Measurements from ENCODE around the gene NR2F1-AS1. TPM values are rescaled to one million over a fixed set of nuclear protein-coding genes. Genes with fewer than 3 reads are reported as not detected.
"Not testable (repeated sequence)": the region's sequence is repeated elsewhere in the genome, so short reads cannot be mapped to it uniquely, and the experiment has no call there.

The NR2F1-AS1 gene
- polyA plus RNA-seq, 1 donor from 2014 or later: not detected

DNA sequence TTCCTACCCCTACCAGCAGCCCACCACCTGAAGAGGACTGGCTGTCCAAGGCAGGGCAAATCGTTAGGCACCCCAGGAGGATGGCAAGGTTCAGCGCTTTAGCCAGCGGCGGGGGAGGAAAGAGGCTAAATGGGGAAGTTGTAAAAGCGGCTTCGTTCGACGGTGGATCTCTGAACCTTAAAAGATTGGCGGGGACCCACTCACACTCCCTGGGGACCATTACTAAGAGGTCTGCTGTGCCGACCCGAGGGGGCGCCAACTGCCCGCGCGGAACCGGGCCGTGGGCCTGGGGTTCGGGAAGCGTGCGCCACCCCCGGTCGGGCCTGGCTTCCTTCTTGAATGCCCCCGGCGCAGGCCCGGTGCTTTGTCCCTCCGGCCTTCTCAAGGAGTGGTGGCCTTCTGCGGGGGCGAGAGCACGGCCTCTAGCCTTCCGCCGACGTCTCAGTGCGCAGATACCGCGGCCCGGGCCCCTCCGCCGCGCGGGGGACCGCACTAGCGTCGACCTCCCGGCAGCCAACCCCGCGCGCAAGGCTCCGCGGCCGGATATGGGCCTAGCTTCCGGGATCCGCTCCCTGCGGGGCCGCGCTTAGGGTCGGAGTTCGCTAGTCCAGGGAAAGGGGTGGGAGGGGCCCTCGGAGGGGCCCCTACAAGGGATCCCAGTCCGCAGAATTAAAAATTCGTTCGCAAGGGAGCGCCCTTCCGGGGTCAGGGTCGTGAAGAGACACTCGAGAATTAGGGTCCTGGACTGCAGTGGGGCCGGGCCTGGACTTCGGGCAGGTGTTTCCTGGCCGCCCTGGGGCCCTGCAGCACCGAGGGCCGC, 10.5 kb downstream of the NR2F1-AS1 start:
- H3K4me3 Mint-ChIP-seq: peak overlapping the region; percentile 15 to 80 (median 59)
- H3K4me1 Mint-ChIP-seq: peaks cover 6 to 9% (median 8%) of the 10 kb centered on the region in 3 donors
- peak overlapping the region in 2 of 3 donors; percentile 5 to 96 for H3K27ac Mint-ChIP-seq
- H3K9me3 Mint-ChIP-seq: peaks cover 0 to 6% (median 0%) of the 10 kb centered on the region in 3 donors
- peaks cover 64% of the 10 kb centered on the region for H3K27me3 Mint-ChIP-seq
- no peaks in the 10 kb centered on the region for H3K36me3 Mint-ChIP-seq

DNA sequence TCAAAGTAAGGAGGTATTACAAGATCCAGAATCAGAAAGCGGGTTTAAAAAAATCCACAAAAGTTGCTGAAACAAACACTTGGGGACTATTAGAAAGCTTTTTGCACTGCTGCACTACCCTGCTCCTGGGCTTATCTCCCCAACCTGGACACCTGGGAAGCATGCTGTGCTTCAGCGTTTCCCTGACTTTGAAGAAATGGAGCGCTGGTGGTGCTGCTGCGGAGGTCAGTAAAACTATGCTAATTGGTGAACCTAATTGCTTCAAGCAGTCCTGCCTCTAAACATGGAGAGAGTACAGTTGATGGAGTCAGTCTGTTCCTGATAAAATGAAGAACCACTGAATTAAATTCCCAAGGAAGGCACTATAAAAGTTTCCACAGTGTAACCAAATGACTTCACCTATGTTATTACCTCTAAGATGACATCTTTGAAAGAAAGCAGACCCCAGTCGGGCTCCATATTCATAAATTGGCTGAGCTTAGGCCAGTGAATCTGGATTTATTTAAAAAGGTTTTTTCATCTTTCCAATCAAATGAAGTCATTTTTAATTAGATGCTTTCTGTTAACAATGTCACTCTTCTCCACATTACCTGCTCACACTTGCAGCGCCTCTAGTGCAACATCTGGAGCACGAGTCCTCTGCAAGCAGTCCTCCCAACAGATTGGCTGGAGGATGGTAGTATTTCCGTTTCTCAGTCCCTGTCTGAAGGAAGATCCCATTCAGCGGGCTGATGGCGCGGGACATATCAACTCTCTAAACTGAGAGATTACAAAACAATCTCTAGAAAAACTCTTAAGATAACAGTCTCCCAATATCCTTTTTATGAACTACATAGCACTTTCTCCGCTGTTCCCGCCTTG, 11.5 kb downstream of the NR2F1-AS1 start:
- H3K4me3 Mint-ChIP-seq: peak overlapping the region in 3 of 4 donors; percentile 15 to 80 (median 44)
- H3K27ac Mint-ChIP-seq: peak overlapping the region in 2 of 3 donors; percentile 5 to 13
- H3K36me3 Mint-ChIP-seq: no peaks in the 10 kb centered on the region
- H3K9me3 Mint-ChIP-seq: peaks cover 0 to 3% (median 0%) of the 10 kb centered on the region in 3 donors
- H3K27me3 Mint-ChIP-seq: peaks cover 55% of the 10 kb centered on the region
- peaks cover 4 to 9% (median 6%) of the 10 kb centered on the region in 3 donors for H3K4me1 Mint-ChIP-seq

DNA sequence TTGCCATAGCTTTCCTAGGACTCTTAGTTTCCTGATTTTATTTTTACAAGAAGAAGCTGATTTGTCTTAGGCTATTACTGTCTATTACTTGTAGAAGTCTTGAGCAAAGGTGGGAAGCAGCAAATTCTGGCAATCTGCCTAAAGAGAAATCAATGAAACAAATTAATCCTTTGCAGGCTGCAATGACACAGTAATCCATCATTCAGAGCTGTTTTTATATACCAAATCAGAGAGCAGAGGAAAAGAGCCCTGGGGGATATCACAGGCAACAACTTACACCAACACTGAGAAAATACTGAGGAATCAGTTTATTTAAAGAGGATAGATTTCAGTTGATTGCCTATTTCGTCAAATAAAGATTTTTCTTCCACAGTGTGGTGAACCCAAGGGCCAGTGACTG, 13.6 kb downstream of the NR2F1-AS1 start:
- peaks cover 40% of the 10 kb centered on the region for H3K27me3 Mint-ChIP-seq

DNA sequence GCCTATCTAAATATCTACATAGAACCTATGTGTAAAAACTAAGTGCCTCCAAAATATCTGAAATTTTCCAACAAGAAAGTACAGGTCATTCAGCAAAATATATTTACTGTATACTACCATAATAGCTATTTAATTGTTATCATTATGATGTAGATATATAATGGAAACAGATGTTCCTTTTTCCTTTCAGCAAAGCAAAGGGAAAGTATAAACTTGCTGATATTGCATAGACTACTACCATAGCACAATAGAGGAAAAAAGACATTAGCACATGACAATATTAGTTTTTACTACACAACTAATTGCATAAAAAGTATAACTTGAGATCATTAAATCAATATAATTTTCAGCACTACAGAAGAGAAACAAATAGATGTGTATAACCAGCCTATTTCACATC, 14.9 kb downstream of the NR2F1-AS1 start:
- H3K36me3 Mint-ChIP-seq: no peaks in the 10 kb centered on the region
- peaks cover 28% of the 10 kb centered on the region for H3K27me3 Mint-ChIP-seq

More for the DNA sequence above, 13.6 kb downstream of the NR2F1-AS1 start:
- H3K36me3 Mint-ChIP-seq: no peaks in the 10 kb centered on the region
- no peak overlapping the region for H3K27ac Mint-ChIP-seq
- H3K9me3 Mint-ChIP-seq: peaks cover 0 to 3% (median 0%) of the 10 kb centered on the region in 3 donors
- peaks cover 4 to 8% (median 6%) of the 10 kb centered on the region in 3 donors for H3K4me1 Mint-ChIP-seq
- no peak overlapping the region for H3K4me3 Mint-ChIP-seq

DNA sequence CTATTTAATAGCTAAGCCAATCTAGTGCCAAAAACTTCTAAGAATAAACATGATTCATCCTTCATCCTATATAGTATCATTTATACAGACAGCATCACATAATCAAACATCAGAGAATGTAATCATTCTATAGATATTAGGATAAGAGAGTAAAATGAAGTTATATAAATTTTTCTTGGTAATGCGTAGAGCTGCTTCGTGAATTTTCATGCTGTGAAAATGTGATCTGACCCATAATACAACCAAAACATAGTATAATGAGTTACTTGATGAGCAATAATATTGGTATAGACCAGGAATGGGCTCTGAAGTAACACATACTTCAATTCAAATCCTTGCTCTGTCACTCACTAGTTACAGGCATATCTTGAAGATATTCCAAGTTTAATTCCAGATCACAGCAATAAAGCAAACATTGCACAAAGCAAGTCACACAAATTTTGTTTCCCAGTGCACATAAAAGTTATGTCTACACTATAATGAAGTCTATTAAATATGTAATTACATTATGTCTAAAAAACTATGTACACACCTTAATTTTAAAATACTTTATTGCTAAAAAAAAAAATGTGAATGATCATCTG, 23.9 kb downstream of the NR2F1-AS1 start:
- Mint-ChIP-seq H3K4me1 (no peaks in the 10 kb centered on the region), H3K36me3 (no peaks in the 10 kb centered on the region), H3K27ac (no peak overlapping the region), H3K4me3 (no peak overlapping the region), H3K9me3 (peaks cover 0 to 2% (median 0%) of the 10 kb centered on the region in 3 donors), H3K27me3 (peaks cover 8% of the 10 kb centered on the region)

More for the DNA sequence above, 14.9 kb downstream of the NR2F1-AS1 start:
- Mint-ChIP-seq H3K4me1 (peaks cover 0 to 8% (median 4%) of the 10 kb centered on the region in 3 donors), H3K9me3 (peaks cover 0 to 1% (median 0%) of the 10 kb centered on the region in 3 donors), H3K27ac (no peak overlapping the region), H3K4me3 (no peak overlapping the region)

DNA sequence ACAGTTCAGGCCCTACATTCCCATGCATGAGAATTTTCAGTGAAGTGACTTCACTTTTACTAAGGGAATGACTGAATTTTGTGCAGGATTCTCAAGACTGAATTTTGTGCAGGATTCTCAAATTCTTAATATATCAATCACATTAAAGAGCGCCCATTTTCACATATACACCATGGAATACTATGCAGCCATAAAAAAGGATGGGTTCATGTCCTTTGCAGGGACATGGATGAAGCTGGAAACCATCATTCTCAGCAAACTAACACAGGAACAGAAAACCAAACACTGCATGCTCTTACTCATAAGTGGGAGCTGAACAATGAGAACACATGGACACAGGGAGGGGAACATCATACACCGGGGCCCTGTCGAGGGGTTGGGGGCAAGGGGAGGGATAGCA, 31.4 kb downstream of the NR2F1-AS1 start:
- peaks cover 14% of the 10 kb centered on the region for H3K27me3 Mint-ChIP-seq
- not testable (repeated sequence) for H3K36me3 Mint-ChIP-seq, H3K27ac Mint-ChIP-seq, H3K4me1 Mint-ChIP-seq, H3K4me3 Mint-ChIP-seq, H3K9me3 Mint-ChIP-seq

DNA sequence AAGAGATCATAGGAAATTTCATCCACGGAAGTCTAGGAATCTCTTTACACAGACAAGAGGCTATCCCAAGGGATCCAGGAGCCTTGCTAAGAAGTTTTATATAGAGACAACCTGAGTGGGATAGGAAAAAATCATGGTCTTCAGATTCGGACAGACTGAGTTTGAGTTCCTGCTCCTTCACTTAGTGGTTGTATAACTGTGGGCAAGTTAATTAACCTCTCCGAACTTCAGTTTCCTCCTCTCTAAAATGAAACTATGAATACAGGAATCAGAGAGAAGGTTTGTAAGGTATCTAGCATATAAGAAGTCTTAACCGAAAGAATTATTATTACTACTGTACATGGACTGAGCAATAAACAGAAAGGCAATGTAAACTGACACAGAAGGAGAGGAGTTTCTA, 35.1 kb downstream of the NR2F1-AS1 start:
- H3K9me3 Mint-ChIP-seq: peaks cover 0 to 3% (median 2%) of the 10 kb centered on the region in 3 donors
- no peaks in the 10 kb centered on the region for H3K36me3 Mint-ChIP-seq
- no peaks in the 10 kb centered on the region for H3K4me1 Mint-ChIP-seq
- H3K4me3 Mint-ChIP-seq: no peak overlapping the region
- H3K27me3 Mint-ChIP-seq: peaks cover 7% of the 10 kb centered on the region
- no peak overlapping the region for H3K27ac Mint-ChIP-seq

DNA sequence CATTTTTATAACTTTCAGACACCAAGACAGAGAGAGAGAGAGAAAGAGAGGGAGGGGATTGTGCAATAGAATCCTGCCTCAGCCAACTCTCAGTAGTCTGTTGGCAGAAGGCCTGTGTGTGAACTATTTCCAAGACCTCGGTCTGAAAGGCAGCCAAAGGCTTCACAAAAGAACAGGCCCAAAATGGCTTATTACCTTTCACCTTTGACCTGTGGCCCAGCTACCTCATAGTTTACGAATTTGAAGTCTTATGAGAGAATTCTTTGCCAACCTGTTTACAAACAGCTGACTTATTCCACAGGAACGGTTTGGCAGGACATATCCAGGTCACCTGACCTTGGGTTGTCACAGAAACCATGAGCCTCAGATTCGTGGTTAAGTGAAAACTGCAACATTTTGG, 48.6 kb downstream of the NR2F1-AS1 start:
- Mint-ChIP-seq H3K36me3 (peaks cover 2% of the 10 kb centered on the region), H3K4me3 (no peak overlapping the region), H3K27me3 (no peaks in the 10 kb centered on the region), H3K4me1 (no peaks in the 10 kb centered on the region), H3K27ac (no peak overlapping the region), H3K9me3 (peaks cover 2 to 14% (median 2%) of the 10 kb centered on the region in 3 donors)

DNA sequence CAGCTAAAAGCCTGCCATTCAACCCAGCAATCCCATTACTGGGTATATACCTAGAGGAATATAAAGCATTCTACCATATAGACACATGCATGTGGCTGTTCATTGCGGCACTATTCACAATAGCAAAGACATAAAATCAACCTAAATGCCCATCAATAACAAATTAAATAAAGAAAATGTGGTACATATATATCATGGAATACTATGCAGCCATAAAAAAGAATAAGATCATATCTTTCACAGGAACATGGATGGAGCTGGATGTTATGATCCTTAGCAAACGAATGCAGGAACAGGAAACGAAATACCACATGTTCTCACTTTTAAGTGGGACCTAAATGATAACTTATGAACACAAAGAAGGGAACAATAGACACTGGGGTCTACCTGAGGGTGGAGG, 59.2 kb downstream of the NR2F1-AS1 start:
- H3K36me3 Mint-ChIP-seq, H3K4me3 Mint-ChIP-seq, H3K4me1 Mint-ChIP-seq, H3K27me3 Mint-ChIP-seq, H3K27ac Mint-ChIP-seq: not testable (repeated sequence)
- peaks cover 3 to 11% (median 5%) of the 10 kb centered on the region in 3 donors for H3K9me3 Mint-ChIP-seq

DNA sequence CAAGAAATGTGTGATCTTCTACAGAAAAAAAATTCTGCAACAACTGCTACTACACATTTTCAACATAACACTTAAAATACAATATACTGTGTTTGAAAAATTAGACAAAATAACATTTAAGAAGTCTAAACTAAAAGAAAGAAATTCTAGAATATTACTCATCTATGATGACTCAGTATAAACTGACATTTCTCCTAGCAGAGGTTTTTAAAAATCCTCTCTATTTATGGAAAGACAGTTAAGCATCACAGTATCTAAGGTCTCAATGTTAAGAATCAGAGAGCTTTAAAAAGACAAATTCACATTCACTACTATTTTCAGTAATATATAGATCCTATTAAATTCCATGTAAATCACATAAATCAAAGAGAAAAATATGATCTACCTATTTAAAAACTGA, 61.3 kb downstream of the NR2F1-AS1 start:
- no peaks in the 10 kb centered on the region for H3K4me1 Mint-ChIP-seq
- peaks cover 2% of the 10 kb centered on the region for H3K36me3 Mint-ChIP-seq
- peaks cover 0 to 4% (median 3%) of the 10 kb centered on the region in 3 donors for H3K9me3 Mint-ChIP-seq
- H3K27ac Mint-ChIP-seq: no peak overlapping the region
- no peak overlapping the region for H3K4me3 Mint-ChIP-seq
- H3K27me3 Mint-ChIP-seq: no peaks in the 10 kb centered on the region

DNA sequence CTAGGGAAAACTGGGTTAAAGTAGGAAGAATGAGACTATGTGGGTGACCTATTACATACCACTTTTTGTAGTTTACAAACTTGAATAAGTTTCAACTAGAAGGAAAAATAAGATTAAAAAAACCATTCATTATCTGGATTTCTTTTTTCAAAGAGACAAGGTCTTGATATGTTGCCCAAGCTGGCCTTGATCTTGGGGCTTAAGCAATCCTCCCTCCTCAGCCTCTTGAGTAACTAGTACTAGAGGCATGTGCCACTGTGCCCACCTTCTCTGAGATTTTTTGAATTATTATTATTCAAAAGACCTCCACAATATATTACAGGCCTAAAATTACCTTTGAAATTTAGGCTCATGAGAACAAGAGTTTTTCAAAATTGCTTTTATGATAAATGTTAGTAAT, 63.2 kb downstream of the NR2F1-AS1 start:
- Mint-ChIP-seq H3K9me3 (peaks cover 0 to 3% (median 3%) of the 10 kb centered on the region in 3 donors), H3K4me1 (no peaks in the 10 kb centered on the region), H3K4me3 (no peak overlapping the region), H3K27ac (no peak overlapping the region), H3K36me3 (peaks cover 2% of the 10 kb centered on the region), H3K27me3 (no peaks in the 10 kb centered on the region)

DNA sequence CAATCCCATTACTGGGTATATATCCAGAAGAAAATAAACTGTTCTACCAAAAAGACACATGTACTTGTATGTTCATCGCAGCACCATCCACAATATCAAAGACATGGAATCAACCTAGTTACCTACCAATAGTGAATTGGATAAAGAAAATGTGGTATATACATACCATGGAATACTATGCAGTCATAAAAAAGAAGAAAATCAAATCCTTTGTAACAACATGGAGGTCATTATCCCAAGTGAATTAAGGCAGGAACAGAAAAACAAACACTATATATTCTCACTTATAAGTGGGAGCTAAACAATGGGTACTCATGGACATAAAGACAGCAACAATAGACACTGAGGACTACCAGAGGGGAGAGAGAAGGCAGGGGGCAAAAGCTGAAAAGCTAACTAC, 67.7 kb downstream of the NR2F1-AS1 start:
- Mint-ChIP-seq H3K9me3 (no peaks in the 10 kb centered on the region), H3K27me3 (no peaks in the 10 kb centered on the region), H3K27ac (no peak overlapping the region), H3K4me3 (no peak overlapping the region), H3K4me1 (no peaks in the 10 kb centered on the region), H3K36me3 (no peaks in the 10 kb centered on the region)

DNA sequence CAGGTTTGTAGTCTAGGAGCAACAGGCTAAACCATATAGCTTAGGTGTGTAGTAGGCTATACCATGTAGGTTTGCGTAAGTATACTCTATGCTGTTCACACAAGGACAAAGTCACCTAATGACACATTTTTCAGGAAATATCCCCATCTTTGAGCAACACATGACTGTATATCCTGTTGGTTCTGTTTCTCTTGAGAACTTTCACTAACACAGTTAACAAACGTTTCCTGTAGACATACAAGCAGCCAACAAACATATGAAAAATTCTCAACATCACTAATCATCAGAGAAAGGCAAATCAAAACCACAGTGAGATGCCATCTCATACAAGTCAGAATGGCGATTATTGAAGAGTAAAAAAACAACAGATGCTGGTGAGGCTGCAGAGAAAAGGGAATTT, 68.2 kb downstream of the NR2F1-AS1 start:
- H3K36me3 Mint-ChIP-seq: no peaks in the 10 kb centered on the region
- H3K4me1 Mint-ChIP-seq: no peaks in the 10 kb centered on the region
- H3K27me3 Mint-ChIP-seq: no peaks in the 10 kb centered on the region
- no peaks in the 10 kb centered on the region for H3K9me3 Mint-ChIP-seq
- no peak overlapping the region for H3K27ac Mint-ChIP-seq
- H3K4me3 Mint-ChIP-seq: no peak overlapping the region

DNA sequence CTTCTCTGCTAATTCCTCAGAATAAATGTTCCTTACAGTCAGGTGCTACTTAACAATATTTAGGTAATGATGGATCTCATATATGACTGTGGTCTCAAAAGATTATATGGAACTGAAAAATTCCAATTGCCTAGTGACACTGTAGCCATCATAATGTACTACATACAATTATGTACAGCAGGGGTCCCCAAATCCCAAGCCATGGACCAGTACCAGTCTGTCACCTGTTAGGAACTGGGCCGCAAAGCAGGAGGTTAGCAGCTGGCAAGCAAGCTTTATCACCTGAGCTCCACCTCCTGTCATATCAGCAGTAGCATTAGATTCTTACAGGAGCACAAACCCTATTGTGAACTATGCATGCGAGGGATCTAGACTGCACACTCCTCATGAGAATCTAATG, 69.6 kb downstream of the NR2F1-AS1 start:
- H3K9me3 Mint-ChIP-seq: no peaks in the 10 kb centered on the region
- no peaks in the 10 kb centered on the region for H3K4me1 Mint-ChIP-seq
- no peak overlapping the region for H3K4me3 Mint-ChIP-seq
- H3K27me3 Mint-ChIP-seq: no peaks in the 10 kb centered on the region
- no peaks in the 10 kb centered on the region for H3K36me3 Mint-ChIP-seq
- no peak overlapping the region for H3K27ac Mint-ChIP-seq

Data from IgD-negative memory B cell (primary cell).